ENCODE results near the gene PLCL1.

PLCL1 gene

GRCh38 chr2:198077477-198077876 is 273.1 kb downstream of the PLCL1 start:
- Mint-ChIP-seq H3K4me1 (ENCODE audit: low read depth in 2 of 2) (no peaks in the 10 kb centered on the region), H3K27ac (no peak overlapping the region), H3K36me3 (ENCODE audit: insufficient read depth) (no peaks in the 10 kb centered on the region), H3K9me3 (peaks cover 0 to 4% of the 10 kb centered on the region in 2 donors), H3K4me3 (no peak overlapping the region), H3K27me3 (no peaks in the 10 kb centered on the region)
- no peak for ATAC-seq (replicated peaks)
- no peak for DNase-seq

GRCh38 chr2:198080879-198081765 is 276.7 kb downstream of the PLCL1 start:
- Mint-ChIP-seq H3K9me3 (peaks cover 0 to 4% of the 10 kb centered on the region in 2 donors), H3K27me3 (no peaks in the 10 kb centered on the region), H3K4me1 (ENCODE audit: low read depth in 2 of 2) (no peaks in the 10 kb centered on the region), H3K27ac (no peak overlapping the region), H3K36me3 (ENCODE audit: insufficient read depth) (no peaks in the 10 kb centered on the region), H3K4me3 (no peak overlapping the region)
- DNase-seq (no peak), ATAC-seq (replicated peaks) (no peak)

GRCh38 chr2:198084156-198084555 is 279.8 kb downstream of the PLCL1 start:
- no peaks in the 10 kb centered on the region for H3K36me3 Mint-ChIP-seq (ENCODE audit: insufficient read depth)
- H3K27me3 Mint-ChIP-seq = no peaks in the 10 kb centered on the region
- H3K4me3 Mint-ChIP-seq = no peak overlapping the region
- ATAC-seq (replicated peaks) (no peak), DNase-seq (no peak)
- peaks cover 0 to 2% of the 10 kb centered on the region in 2 donors for H3K9me3 Mint-ChIP-seq
- H3K4me1 Mint-ChIP-seq (ENCODE audit: low read depth in 2 of 2) = no peaks in the 10 kb centered on the region
- H3K27ac Mint-ChIP-seq = no peak overlapping the region

- Mint-ChIP-seq H3K4me1 (ENCODE audit: low read depth in 2 of 2) (no peaks in the 10 kb centered on the region), H3K27me3 (no peaks in the 10 kb centered on the region), H3K36me3 (ENCODE audit: insufficient read depth) (peaks cover 4% of the 10 kb centered on the region), H3K27ac (no peak overlapping the region), H3K4me3 (no peak overlapping the region), H3K9me3 (peaks cover 0 to 2% of the 10 kb centered on the region in 2 donors)
- ATAC-seq (replicated peaks) (no peak), DNase-seq (no peak)
These were observed 291.6 kb downstream of the PLCL1 start for GRCh38 chr2:198096002-198096401.

- no peak overlapping the region for H3K27ac Mint-ChIP-seq
- H3K27me3 Mint-ChIP-seq = no peaks in the 10 kb centered on the region
- DNase-seq (no peak), ATAC-seq (replicated peaks) (no peak)
- H3K9me3 Mint-ChIP-seq = peaks cover 0 to 2% of the 10 kb centered on the region in 2 donors
- H3K36me3 Mint-ChIP-seq (ENCODE audit: insufficient read depth) = peaks cover 4% of the 10 kb centered on the region
- H3K4me1 Mint-ChIP-seq (ENCODE audit: low read depth in 2 of 2) = no peaks in the 10 kb centered on the region
- no peak overlapping the region for H3K4me3 Mint-ChIP-seq
These were observed 292.6 kb downstream of the PLCL1 start for GRCh38 chr2:198096965-198097364.

- no peak for DNase-seq
These were observed 293.2 kb downstream of the PLCL1 start for GRCh38 chr2:198097630-198098029.

GRCh38 chr2:198098386-198098785 is 294.0 kb downstream of the PLCL1 start:
- no peak overlapping the region for H3K27ac Mint-ChIP-seq
- DNase-seq (no peak), ATAC-seq (replicated peaks) (no peak)
- H3K4me1 Mint-ChIP-seq (ENCODE audit: low read depth in 2 of 2) = peaks cover 0 to 2% of the 10 kb centered on the region in 2 donors
- H3K4me3 Mint-ChIP-seq = no peak overlapping the region
- H3K27me3 Mint-ChIP-seq = no peaks in the 10 kb centered on the region
- peaks cover 0 to 2% of the 10 kb centered on the region in 2 donors for H3K9me3 Mint-ChIP-seq
- peaks cover 4% of the 10 kb centered on the region for H3K36me3 Mint-ChIP-seq (ENCODE audit: insufficient read depth)

More at GRCh38 chr2:198097630-198098029, 293.2 kb downstream of the PLCL1 start:
- H3K27ac Mint-ChIP-seq = no peak overlapping the region
- H3K4me3 Mint-ChIP-seq = no peak overlapping the region
- ATAC-seq (replicated peaks) = no peak
- peaks cover 0 to 2% of the 10 kb centered on the region in 2 donors for H3K9me3 Mint-ChIP-seq
- no peaks in the 10 kb centered on the region for H3K27me3 Mint-ChIP-seq
- peaks cover 4% of the 10 kb centered on the region for H3K36me3 Mint-ChIP-seq (ENCODE audit: insufficient read depth)
- H3K4me1 Mint-ChIP-seq (ENCODE audit: low read depth in 2 of 2) = peaks cover 0 to 2% of the 10 kb centered on the region in 2 donors

- DNase-seq = no peak
- Mint-ChIP-seq H3K36me3 (ENCODE audit: insufficient read depth) (peaks cover 4% of the 10 kb centered on the region), H3K9me3 (peaks cover 0 to 2% of the 10 kb centered on the region in 2 donors), H3K27me3 (no peaks in the 10 kb centered on the region), H3K27ac (no peak overlapping the region), H3K4me1 (ENCODE audit: low read depth in 2 of 2) (peaks cover 0 to 2% of the 10 kb centered on the region in 2 donors), H3K4me3 (no peak overlapping the region)
- no peak for ATAC-seq (replicated peaks)
These were observed 294.5 kb downstream of the PLCL1 start for GRCh38 chr2:198098918-198099317.

GRCh38 chr2:198100346-198100745 is 296.0 kb downstream of the PLCL1 start:
- H3K36me3 Mint-ChIP-seq (ENCODE audit: insufficient read depth) = peaks cover 2% of the 10 kb centered on the region

GRCh38 chr2:198101688-198102087 is 297.3 kb downstream of the PLCL1 start:
- ATAC-seq (replicated peaks) (no peak), DNase-seq (no peak)
- Mint-ChIP-seq H3K27me3 (no peaks in the 10 kb centered on the region), H3K27ac (no peak overlapping the region), H3K9me3 (peaks cover 0 to 5% of the 10 kb centered on the region in 2 donors), H3K36me3 (ENCODE audit: insufficient read depth) (peaks cover 2% of the 10 kb centered on the region), H3K4me3 (no peak overlapping the region), H3K4me1 (ENCODE audit: low read depth in 2 of 2) (peaks cover 0 to 2% of the 10 kb centered on the region in 2 donors)

More at GRCh38 chr2:198100346-198100745, 296.0 kb downstream of the PLCL1 start:
- Mint-ChIP-seq H3K9me3 (peaks cover 0 to 5% of the 10 kb centered on the region in 2 donors), H3K4me3 (no peak overlapping the region), H3K27me3 (no peaks in the 10 kb centered on the region), H3K4me1 (ENCODE audit: low read depth in 2 of 2) (peaks cover 0 to 2% of the 10 kb centered on the region in 2 donors), H3K27ac (no peak overlapping the region)
- ATAC-seq (replicated peaks) (no peak), DNase-seq (no peak)

GRCh38 chr2:198102120-198102519 is 297.7 kb downstream of the PLCL1 start:
- H3K36me3 Mint-ChIP-seq (ENCODE audit: insufficient read depth) = peaks cover 2% of the 10 kb centered on the region

GRCh38 chr2:198102856-198103255 is 298.5 kb downstream of the PLCL1 start:
- peaks cover 0 to 5% of the 10 kb centered on the region in 2 donors for H3K9me3 Mint-ChIP-seq

More at GRCh38 chr2:198102120-198102519, 297.7 kb downstream of the PLCL1 start:
- peaks cover 0 to 5% of the 10 kb centered on the region in 2 donors for H3K9me3 Mint-ChIP-seq
- no peak for ATAC-seq (replicated peaks)
- no peak for DNase-seq
- peaks cover 0 to 2% of the 10 kb centered on the region in 2 donors for H3K4me1 Mint-ChIP-seq (ENCODE audit: low read depth in 2 of 2)
- no peaks in the 10 kb centered on the region for H3K27me3 Mint-ChIP-seq
- H3K4me3 Mint-ChIP-seq = no peak overlapping the region
- no peak overlapping the region for H3K27ac Mint-ChIP-seq

GRCh38 chr2:198106621-198107385 is 302.4 kb downstream of the PLCL1 start:
- no peak overlapping the region for H3K4me3 Mint-ChIP-seq
- H3K27ac Mint-ChIP-seq = no peak overlapping the region
- DNase-seq (no peak), ATAC-seq (replicated peaks) (no peak)
- peaks cover 0 to 3% of the 10 kb centered on the region in 2 donors for H3K9me3 Mint-ChIP-seq
- H3K27me3 Mint-ChIP-seq = no peaks in the 10 kb centered on the region
- peaks cover 0 to 2% of the 10 kb centered on the region in 2 donors for H3K4me1 Mint-ChIP-seq (ENCODE audit: low read depth in 2 of 2)
- peaks cover 2% of the 10 kb centered on the region for H3K36me3 Mint-ChIP-seq (ENCODE audit: insufficient read depth)

More at GRCh38 chr2:198102856-198103255, 298.5 kb downstream of the PLCL1 start:
- H3K27me3 Mint-ChIP-seq = no peaks in the 10 kb centered on the region
- DNase-seq (no peak), ATAC-seq (replicated peaks) (no peak)
- no peak overlapping the region for H3K4me3 Mint-ChIP-seq
- H3K4me1 Mint-ChIP-seq (ENCODE audit: low read depth in 2 of 2) = peaks cover 0 to 2% of the 10 kb centered on the region in 2 donors
- no peak overlapping the region for H3K27ac Mint-ChIP-seq
- peaks cover 2% of the 10 kb centered on the region for H3K36me3 Mint-ChIP-seq (ENCODE audit: insufficient read depth)

Measured in effector memory CD8-positive, alpha-beta T cell (primary cell).